Liver (tissue), 9 donors: ENCODE results near the gene F7. TPM values are rescaled to one million over a fixed set of nuclear protein-coding genes. Genes with fewer than 3 reads are reported as not detected.

Source experiments
- DNase-seq: peaks from one replicate; pipeline ENCODE4 v3.0.0-alpha.2; 2017; ENCODE audit warnings: low spot score
- H3K27ac ChIP-seq, 2 donors: one replicate each; pipeline ENCODE4 v1.7.0; 2013; ENCODE audit warnings: inconsistent platforms in 2 of 2, low read length in 2 of 2, control low read depth in 1 of 2, low read depth in 1 of 2, mild to moderate bottlenecking in 1 of 2
- H3K27me3 ChIP-seq, 4 donors: one replicate each; pipeline versions ENCODE4 v1.6.1 to v1.7.0; 2013; ENCODE audit warnings: low read length in 3 of 4, inconsistent platforms in 1 of 4, mild to moderate bottlenecking in 1 of 4, moderate library complexity in 1 of 4; ENCODE audit not compliant: control insufficient read depth in 4 of 4, insufficient read depth in 4 of 4
- H3K36me3 ChIP-seq, 4 donors: one replicate each; pipeline versions ENCODE4 v1.6.1 to v1.7.0; 2013; ENCODE audit warnings: low read length in 3 of 4, mild to moderate bottlenecking in 3 of 4, low read depth in 1 of 4, moderate library complexity in 1 of 4; ENCODE audit not compliant: control insufficient read depth in 4 of 4, insufficient read depth in 3 of 4
- H3K4me1 ChIP-seq, 4 donors: one replicate each; pipeline versions ENCODE4 v1.6.1 to v1.7.0; 2013; ENCODE audit warnings: low read length in 3 of 4, mild to moderate bottlenecking in 3 of 4, moderate library complexity in 1 of 4; ENCODE audit not compliant: control insufficient read depth in 4 of 4, insufficient read depth in 4 of 4
- H3K4me3 ChIP-seq, 3 donors: one replicate each; pipeline versions ENCODE4 v1.6.1 to v1.7.0; 2013; ENCODE audit warnings: low read length in 3 of 3, control low read depth in 1 of 3, low read depth in 1 of 3, mild to moderate bottlenecking in 1 of 3
- H3K9ac ChIP-seq, 2 donors: one replicate each; pipeline ENCODE4 v1.7.0; 2013; ENCODE audit warnings: low read length in 2 of 2, mild to moderate bottlenecking in 2 of 2, moderate library complexity in 2 of 2, control low read depth in 1 of 2, low read depth in 1 of 2
- H3K9me3 ChIP-seq, 4 donors: one replicate each; pipeline versions ENCODE4 v1.6.1 to v1.7.0; 2013; ENCODE audit warnings: low read length in 3 of 4; ENCODE audit not compliant: control insufficient read depth in 4 of 4
- ATF3 ChIP-seq: IDR thresholded peaks from 2 replicates; pipeline ENCODE4 v1.6.1; 2016; ENCODE audit warnings: antibody characterized with exemption
- CTCF ChIP-seq: fragments of 150-350 bp; IDR thresholded peaks from 2 replicates; pipeline ENCODE4 v1.5.1; 2017; ENCODE audit warnings: improper control_type of control experiment, low read depth, low read length; ENCODE audit not compliant: missing input control
- EGR1 ChIP-seq, 2 donors: IDR thresholded peaks; 2 replicates each; pipeline ENCODE4 v1.6.1; 2016 to 2018; ENCODE audit warnings: antibody characterized with exemption in 2 of 2, low read depth in 2 of 2
- FOXA1 ChIP-seq: IDR thresholded peaks from 2 replicates; pipeline ENCODE4 v1.6.1; 2016; ENCODE audit warnings: antibody characterized with exemption
- FOXA2 ChIP-seq: IDR thresholded peaks from 2 replicates; pipeline ENCODE4 v1.6.1; 2016; ENCODE audit warnings: antibody characterized with exemption
- GABPA ChIP-seq, 2 donors: IDR thresholded peaks in 1 of 2; conservative IDR thresholded peaks in 1 of 2; 2 replicates each; pipeline ENCODE4 v1.6.1; 2016; ENCODE audit warnings: antibody characterized with exemption in 2 of 2, mild to moderate bottlenecking in 1 of 2, moderate library complexity in 1 of 2
- HNF4A ChIP-seq, 2 donors: conservative IDR thresholded peaks; 2 replicates each; pipeline ENCODE4 v1.6.1; 2016; ENCODE audit warnings: antibody characterized with exemption in 2 of 2, mild to moderate bottlenecking in 2 of 2
- HNF4G ChIP-seq: IDR thresholded peaks from 2 replicates; pipeline ENCODE4 v1.6.1; 2016; ENCODE audit warnings: antibody characterized with exemption
- JUND ChIP-seq, 2 donors: IDR thresholded peaks; 2 replicates each; pipeline ENCODE4 v1.6.1; 2016; ENCODE audit warnings: antibody characterized with exemption in 2 of 2
- NR2F2 ChIP-seq: IDR thresholded peaks from 2 replicates; pipeline ENCODE4 v1.6.1; 2016; ENCODE audit warnings: antibody characterized with exemption
- RAD21 ChIP-seq, 2 donors: IDR thresholded peaks; 2 replicates each; pipeline ENCODE4 v1.6.1; 2016; ENCODE audit warnings: antibody characterized with exemption in 2 of 2, mild to moderate bottlenecking in 2 of 2
- REST ChIP-seq: IDR thresholded peaks from 2 replicates; pipeline ENCODE4 v1.6.1; 2016; ENCODE audit warnings: antibody characterized with exemption, mild to moderate bottlenecking
- RXRA ChIP-seq, 2 donors: IDR thresholded peaks; 2 replicates each; pipeline ENCODE4 v1.6.1; 2017 to 2018; ENCODE audit warnings: antibody characterized with exemption in 2 of 2, mild to moderate bottlenecking in 1 of 2
- SP1 ChIP-seq: IDR thresholded peaks from 2 replicates; pipeline ENCODE4 v1.6.1; 2018; ENCODE audit warnings: antibody characterized with exemption, mild to moderate bottlenecking
- TAF1 ChIP-seq: conservative IDR thresholded peaks from 2 replicates; pipeline ENCODE4 v1.6.1; 2016; ENCODE audit warnings: antibody characterized with exemption, mild to moderate bottlenecking
- WGBS: extraction: QIAGEN DNeasy Blood & Tissue Kit; methylation state at CpG from one replicate; pipeline ENCODE4 v1.1.7; 2013; 5-methylcytosine and 5-hydroxymethylcytosine counted together
- polyA plus RNA-seq, 2 donors: library from polyadenylated mRNA; stranded (reverse) in 1 of 2; unstranded in 1 of 2; fragments of 200-250 nt in 1 of 2; fragments of >200 nt in 1 of 2; fragmentation: Nextera tagmentation in 1 of 2; extraction: Ambion mirVana in 1 of 2; gene quantifications; one replicate each; pipeline versions ENCODE4 v1.2.1 to v1.2.3, GENCODE V29; 2013 to 2015
- total RNA-seq, 2 donors: library from RNA; depleted of rRNA; stranded (reverse); fragments of >200 nt; gene quantifications; one replicate each; pipeline ENCODE4 v1.2.3, GENCODE V29; 2014
- TF ChIP-seq, protein P1 (sequence below): IDR thresholded peaks from 2 replicates; pipeline ENCODE4 v1.6.1; 2016; ENCODE audit warnings: antibody characterized with exemption
- TF ChIP-seq, protein P2 (sequence below): IDR thresholded peaks from 2 replicates; pipeline ENCODE4 v1.6.1; 2016; ENCODE audit warnings: antibody characterized with exemption
- donor health status: healthy.
- donor health status: healthy.
- donor health status: healthy.
- donor health status: healthy.
- donor health status: healthy.

Gene F7
- total and polyA plus RNA-seq, 4 donors = 46.6 to 92.6 (median 66.2) TPM

- TF ChIP-seq EGR1 (IDR thresholded peaks at IDR 0.05; ENCODE audit: low read depth in 2 of 2) = no peak
Measured at GRCh38 chr13:113103646-113104045, 1.9 kb upstream of the F7 start (continued).

GRCh38 chr13:113105921-113106452 lies 396 bp downstream of the F7 start:
- no peak for TF ChIP-seq ATF3
- no peak for TF ChIP-seq JUND (IDR thresholded peaks at IDR 0.05)
- TF ChIP-seq CTCF = no peak
- TF ChIP-seq SP1 = no peak
- TF ChIP-seq, protein P1, sequence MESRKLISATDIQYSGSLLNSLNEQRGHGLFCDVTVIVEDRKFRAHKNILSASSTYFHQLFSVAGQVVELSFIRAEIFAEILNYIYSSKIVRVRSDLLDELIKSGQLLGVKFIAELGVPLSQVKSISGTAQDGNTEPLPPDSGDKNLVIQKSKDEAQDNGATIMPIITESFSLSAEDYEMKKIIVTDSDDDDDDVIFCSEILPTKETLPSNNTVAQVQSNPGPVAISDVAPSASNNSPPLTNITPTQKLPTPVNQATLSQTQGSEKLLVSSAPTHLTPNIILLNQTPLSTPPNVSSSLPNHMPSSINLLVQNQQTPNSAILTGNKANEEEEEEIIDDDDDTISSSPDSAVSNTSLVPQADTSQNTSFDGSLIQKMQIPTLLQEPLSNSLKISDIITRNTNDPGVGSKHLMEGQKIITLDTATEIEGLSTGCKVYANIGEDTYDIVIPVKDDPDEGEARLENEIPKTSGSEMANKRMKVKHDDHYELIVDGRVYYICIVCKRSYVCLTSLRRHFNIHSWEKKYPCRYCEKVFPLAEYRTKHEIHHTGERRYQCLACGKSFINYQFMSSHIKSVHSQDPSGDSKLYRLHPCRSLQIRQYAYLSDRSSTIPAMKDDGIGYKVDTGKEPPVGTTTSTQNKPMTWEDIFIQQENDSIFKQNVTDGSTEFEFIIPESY = no peak
- no peak for TF ChIP-seq HNF4G
- TF ChIP-seq RAD21 (IDR thresholded peaks at IDR 0.05) = no peak
- no peak for TF ChIP-seq GABPA (IDR thresholded peaks at IDR 0.05 in 1 of 2, conservative IDR thresholded peaks at IDR 0.05 in 1 of 2)
- no peak for DNase-seq
- Histone ChIP-seq H3K27ac (peak overlapping the region; percentile 88), H3K4me1 (peaks cover 2 to 14% (median 9%) of the 10 kb centered on the region in 4 donors), H3K27me3 (no peaks in the 10 kb centered on the region), H3K4me3 (peak overlapping the region; percentile 69 to 81 (median 78)), H3K9me3 (no peaks in the 10 kb centered on the region), H3K36me3 (peaks cover 0 to 4% (median 0%) of the 10 kb centered on the region in 4 donors), H3K9ac (peak overlapping the region; percentile 85 to 97)
- WGBS = 21% methylated on average over 16 of the region's 16 CpGs

DNA sequence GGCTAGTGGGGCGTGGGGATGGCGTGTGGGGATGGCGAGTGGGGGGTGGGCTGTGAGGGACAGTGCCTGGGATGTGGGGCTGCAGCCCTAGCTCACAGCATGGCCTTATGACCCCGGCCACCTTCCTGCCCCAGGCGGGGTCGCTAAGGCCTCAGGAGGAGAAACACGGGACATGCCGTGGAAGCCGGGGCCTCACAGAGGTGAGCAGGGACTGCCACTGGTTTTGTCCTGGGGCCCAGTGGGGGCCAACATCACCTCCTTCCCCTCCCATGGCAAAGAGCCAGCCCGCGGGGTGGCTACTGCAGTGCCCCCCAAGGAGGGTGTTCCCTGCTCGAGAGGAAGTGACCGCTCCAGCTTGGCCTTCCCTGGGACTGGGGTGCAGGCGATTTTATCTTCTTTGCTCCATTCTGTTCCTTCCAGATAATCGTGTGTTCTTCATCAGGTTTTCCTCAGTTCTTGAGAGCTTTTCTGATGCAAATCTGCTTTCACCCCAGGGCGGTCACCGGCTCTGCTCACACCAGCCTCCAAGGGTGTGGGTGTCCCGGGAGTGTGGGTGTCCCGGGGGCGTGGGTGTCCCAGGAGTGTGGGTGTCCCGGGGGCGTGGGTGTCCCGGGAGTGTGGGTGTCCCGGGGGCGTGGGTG lies 1.2 kb downstream of the F7 start:
- Histone ChIP-seq H3K4me1 (peaks cover 2 to 14% (median 9%) of the 10 kb centered on the region in 4 donors), H3K4me3 (peak overlapping the region in 1 of 3 donors; percentile 78), H3K27me3 (no peaks in the 10 kb centered on the region), H3K9me3 (no peaks in the 10 kb centered on the region), H3K9ac (no peak overlapping the region), H3K36me3 (peaks cover 0 to 4% (median 0%) of the 10 kb centered on the region in 4 donors), H3K27ac (peak overlapping the region in 1 of 2 donors; percentile 28)
- 73% methylated on average over 25 of the region's 25 CpGs for WGBS
- DNase-seq = no peak
- TF ChIP-seq REST (no peak), FOXA2 (no peak), HNF4A (conservative IDR thresholded peaks at IDR 0.05) (no peak), HNF4G (no peak), RXRA (IDR thresholded peaks at IDR 0.05) (no peak), JUND (IDR thresholded peaks at IDR 0.05) (no peak), FOXA1 (no peak), NR2F2 (no peak), RAD21 (IDR thresholded peaks at IDR 0.05) (no peak), GABPA (IDR thresholded peaks at IDR 0.05 in 1 of 2, conservative IDR thresholded peaks at IDR 0.05 in 1 of 2) (no peak), TAF1 (no peak), EGR1 (IDR thresholded peaks at IDR 0.05; ENCODE audit: low read depth in 2 of 2) (no peak), SP1 (no peak)
- TF ChIP-seq, protein P2, sequence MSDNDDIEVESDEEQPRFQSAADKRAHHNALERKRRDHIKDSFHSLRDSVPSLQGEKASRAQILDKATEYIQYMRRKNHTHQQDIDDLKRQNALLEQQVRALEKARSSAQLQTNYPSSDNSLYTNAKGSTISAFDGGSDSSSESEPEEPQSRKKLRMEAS = no peak
- TF ChIP-seq, protein P1 = no peak
